Measurements from ENCODE around the gene NEB.

Gene NEB

GRCh38 chr2:151549191-151549590, 185.1 kb downstream of the NEB start:
- DNase-seq: no peak

DNA sequence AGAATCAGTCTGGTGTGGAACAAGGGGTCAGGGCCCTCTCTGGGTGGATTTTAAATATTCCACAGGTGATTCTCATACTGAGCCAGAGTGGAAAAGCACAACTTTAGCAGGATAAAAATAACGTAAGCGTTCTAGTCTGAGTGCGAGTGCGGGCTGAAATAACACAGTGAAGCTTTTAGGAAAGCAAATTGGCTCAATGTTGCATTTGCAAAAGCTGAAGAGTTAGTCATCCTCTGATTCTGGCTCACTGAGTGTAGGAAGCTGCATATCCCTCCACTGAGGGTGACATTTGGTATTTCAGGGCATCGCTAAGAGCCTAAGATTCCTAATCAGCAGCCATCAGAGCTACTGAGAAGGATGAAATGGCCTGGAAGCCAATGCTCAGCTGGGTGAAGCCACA, 189.8 kb downstream of the NEB start:
- no peak for DNase-seq

GRCh38 chr2:151543876-151544275, 190.4 kb downstream of the NEB start:
- DNase-seq: no peak

- DNase-seq: no peak
Measured at GRCh38 chr2:151534001-151534400, 200.3 kb downstream of the NEB start.

GRCh38 chr2:151533127-151533526, 201.1 kb downstream of the NEB start:
- no peak for DNase-seq

DNA sequence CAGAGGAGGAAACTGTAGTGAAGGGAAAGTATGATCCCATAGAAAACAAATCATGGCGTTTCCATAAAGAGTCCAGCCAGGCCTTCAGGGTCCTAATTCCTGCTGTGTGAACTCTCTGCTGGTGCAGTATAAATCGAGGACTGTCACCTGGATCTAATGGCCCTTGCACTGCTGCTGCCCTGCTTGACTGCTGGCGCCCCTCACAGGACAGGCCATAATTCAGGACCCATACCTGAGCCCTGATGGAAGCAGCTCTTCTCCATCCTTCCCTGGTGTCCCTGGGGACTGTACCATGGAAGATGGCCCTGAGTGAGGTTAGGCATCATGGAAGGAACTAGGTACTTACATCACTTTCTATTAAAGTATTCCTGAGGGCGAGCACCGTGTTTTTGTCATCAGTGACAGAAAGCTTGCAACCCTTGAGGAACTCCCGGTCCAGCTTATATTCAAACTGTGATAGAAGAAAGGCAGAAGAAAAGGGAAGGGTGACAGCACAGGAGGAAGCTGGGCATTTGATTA, 207.6 kb downstream of the NEB start:
- DNase-seq: no peak

DNA sequence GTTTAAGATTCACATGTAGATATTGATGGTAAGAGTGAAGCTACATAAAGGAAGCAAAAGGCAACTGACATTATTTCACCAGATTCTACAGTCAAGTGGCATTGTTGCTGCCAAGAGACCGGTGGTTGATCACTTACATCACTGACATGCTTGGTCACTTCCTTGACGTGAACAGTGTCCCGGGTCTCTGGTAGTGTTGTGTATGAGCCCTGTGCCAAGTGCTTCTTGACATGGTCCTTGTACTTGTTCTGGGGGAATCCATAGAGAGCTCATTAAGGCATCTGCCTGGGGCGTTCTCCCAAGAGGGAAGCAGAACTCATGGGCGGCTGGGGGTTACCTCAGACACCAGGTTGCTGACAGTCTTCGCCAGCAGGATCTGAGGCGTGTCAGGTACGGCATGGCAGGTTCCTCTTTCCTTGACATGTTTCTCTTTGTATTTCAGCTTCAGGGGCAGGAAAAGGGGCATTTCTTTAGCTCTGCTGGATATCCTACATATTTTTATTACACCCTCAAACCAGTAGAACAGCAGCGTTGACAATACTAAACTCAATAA, 208.4 kb downstream of the NEB start:
- peak; percentile 50 for DNase-seq

GRCh38 chr2:151523850-151524249, 210.4 kb downstream of the NEB start:
- DNase-seq: no peak

- DNase-seq: no peak
Measured at GRCh38 chr2:151522556-151522955, 211.7 kb downstream of the NEB start.

GRCh38 chr2:151520976-151521375, 213.3 kb downstream of the NEB start:
- no peak for DNase-seq

DNA sequence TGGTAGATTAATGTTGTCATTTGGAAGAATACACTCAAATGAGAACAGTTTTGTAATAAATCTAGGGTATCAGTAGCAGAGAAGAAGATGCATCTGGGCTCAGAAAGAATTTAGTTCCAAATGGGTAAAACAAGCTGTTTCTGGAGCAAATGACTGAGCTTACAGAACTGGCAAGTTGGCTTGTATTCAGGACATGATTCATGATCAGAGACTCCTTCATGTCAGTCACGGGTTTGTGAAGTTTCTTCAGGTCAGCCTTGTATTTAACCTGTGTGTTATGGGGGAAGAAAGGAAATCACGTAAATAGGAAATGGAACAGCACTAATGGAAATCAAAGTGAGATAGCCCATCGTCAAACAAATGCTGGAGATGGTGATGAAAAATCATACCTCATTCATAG, 215.5 kb downstream of the NEB start:
- DNase-seq: no peak

GRCh38 chr2:151508519-151508918, 225.8 kb downstream of the NEB start:
- no peak for DNase-seq

DNA sequence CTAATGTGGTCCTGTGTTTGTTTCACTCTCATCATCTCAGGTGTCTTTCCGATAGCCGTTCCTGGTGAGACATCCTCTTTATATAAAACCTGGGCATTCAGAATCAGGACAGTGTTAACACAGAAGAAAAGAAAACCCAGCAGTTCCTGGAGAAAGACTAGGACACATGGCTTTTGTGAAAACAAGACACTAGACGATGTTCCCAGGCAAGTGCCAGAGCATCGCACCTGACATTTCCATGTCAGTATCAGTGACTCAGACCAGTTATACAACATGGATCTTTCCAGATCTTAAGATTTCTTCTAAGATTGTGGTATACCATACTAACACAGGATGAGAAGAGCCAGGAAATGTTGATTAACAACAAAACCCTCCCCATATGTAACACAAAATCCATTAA, 228.1 kb downstream of the NEB start:
- no peak for DNase-seq

GRCh38 chr2:151498178-151498577, 236.1 kb downstream of the NEB start:
- DNase-seq: no peak

DNA sequence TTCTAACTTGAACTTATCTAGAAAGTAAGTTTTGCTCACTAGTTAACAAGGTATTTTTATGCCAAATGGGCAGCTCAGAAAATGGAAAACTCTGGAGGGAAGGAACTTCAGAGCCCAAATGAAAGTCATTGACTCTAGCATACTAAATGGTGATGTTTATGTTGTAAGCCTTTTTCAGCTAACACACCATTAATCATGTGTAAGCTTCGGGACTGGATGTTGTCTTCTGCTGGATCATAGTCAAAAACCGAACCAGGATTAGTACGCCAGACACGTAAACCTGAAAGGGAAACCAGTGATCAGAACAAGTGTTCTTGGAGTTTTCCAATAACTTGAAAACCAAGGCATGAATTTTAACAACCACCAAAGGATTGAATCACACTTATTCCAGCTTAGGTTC, 242.8 kb downstream of the NEB start:
- DNase-seq: no peak

GRCh38 chr2:151490276-151490675, 244.0 kb downstream of the NEB start:
- no peak for DNase-seq

DNA sequence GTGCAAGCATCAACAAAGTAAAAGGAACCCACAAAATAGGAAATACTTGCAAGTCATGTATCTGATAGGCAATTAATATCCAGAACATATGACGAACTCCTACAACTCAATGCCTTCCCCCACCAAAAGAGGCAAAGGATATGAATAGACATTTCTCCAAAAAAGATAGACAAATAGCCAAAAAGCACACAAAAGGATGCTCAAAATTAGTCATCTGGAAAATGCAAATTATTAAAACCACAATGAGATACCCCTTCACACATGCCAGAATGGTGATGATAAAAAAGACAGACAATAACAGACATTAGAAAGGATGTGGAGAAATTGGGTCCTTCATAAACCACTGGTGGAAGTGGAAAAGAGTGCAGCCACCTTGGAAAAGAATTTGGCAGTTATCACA, 248.2 kb downstream of the NEB start:
- DNase-seq: no peak

GRCh38 chr2:151484100-151484499, 250.2 kb downstream of the NEB start:
- DNase-seq: no peak

DNA sequence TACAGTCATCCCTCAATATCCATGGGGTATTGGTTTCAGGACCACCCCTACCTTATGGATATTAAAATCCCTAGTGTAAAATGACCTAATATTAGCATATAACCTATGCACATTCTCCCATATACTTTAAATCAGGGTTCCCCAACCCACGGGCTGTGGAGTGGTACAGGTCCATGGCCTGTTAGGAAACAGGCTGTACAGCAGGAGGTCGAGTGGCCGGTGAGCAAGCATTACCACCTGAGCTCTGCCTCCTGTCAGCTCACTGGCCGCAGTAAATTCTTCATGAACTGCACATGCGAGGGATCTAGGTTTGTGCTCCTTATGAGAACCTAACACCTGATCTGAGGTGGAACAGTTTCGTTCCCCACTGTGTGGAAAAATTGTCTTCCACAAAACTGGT, 250.7 kb downstream of the NEB start:
- no peak for DNase-seq

DNA sequence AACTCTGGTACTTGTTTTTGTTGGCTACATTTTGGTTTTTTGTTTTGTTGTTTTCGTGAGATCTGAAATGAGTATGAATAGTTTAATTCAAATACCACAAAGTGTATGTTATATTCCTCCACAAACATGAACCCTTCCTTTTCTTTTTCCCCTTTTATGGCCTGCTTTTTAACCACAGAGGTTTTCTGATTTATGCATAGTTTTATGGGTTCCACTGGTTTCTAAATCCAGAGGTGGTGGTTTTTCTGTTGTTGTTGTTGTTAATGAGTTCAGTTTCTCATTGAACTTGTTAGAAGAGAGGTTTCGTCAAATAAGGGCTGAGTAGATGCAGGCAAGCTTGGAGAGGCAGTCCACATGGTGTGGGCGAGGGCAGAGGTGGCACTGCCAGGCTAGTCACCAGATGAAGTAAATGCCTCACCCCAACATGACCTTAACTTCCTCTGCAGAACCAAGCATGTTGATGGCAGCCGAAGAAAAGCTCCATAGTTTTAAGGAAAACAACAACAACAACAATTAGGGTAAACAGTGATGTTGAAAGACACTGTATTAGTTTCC, 252.0 kb downstream of the NEB start:
- no peak for DNase-seq

- DNase-seq: no peak
Measured at GRCh38 chr2:151481744-151482143, 252.5 kb downstream of the NEB start.

DNA sequence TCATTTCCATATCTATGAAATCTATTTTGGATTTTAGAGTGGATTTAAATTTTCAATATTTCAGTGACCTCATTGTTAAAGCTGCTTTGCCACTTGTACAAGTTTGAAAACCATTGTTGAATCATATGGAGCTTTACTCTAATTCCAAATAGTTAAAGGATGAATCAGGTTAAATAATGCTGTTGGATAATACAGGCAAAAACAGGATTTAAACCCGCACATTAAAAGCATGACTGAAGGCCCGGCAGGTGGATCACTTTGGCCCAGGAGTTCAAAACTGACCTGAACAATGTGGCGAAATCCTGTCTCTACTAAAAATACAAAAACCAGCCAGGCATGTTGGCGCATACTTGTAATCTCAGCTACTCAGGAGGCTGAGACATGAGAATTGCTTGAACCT, 256.3 kb downstream of the NEB start:
- DNase-seq: no peak

DNA sequence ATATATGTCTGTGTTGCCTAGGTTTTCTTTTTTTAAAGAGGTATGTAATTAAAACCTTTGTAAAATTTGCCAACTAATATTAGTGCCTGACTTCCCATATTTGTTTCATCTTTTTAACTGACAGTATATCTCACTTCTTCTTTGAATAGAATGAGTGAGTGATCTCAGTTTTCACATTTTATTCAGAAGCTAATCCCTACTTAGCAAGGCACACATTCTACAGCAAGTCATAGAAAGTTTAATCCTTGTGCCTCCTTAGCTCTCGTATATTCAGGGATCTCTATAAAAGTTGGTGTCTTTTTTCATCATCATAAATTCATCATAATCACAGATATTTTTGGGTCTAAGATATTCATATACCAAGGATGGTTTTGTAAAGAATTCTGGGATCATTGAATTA, 258.0 kb downstream of the NEB start:
- DNase-seq: no peak

GRCh38 chr2:151475071-151475470, 259.2 kb downstream of the NEB start:
- no peak for DNase-seq

DNA sequence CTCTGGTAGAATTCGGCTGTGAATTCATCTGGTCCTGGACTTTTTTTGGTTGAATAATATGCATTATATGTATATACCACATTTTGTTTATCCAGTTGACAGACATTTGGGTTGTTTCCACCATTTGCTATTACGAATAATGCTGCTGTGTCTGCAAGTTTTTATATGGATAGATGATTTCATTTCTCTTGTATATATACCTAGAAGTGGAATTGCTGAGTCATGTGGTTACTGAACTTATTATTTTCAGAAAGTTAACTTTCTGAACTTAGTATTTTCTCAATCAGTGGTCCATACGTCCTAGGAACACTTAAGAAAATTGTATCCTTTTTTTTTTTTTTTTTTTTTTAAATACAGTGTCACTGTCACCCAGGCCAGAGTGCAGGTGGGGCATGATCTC, 261.3 kb downstream of the NEB start:
- DNase-seq: no peak
